Psoas muscle (tissue), 8 donors: ENCODE data around the gene APLN. TPM values are rescaled to one million over a fixed set of nuclear protein-coding genes. Genes with fewer than 3 reads are reported as not detected.

Source experiments
- ATAC-seq, 4 donors: fragments of 200-7000 bp; cut with Tn5 transposase; one replicate each; pipeline ENCODE4 v1.9.1; 2020; ENCODE audit warnings: moderate library complexity in 3 of 4, mild to moderate bottlenecking in 2 of 4
- DNase-seq, 2 donors: peaks; one replicate each; pipeline ENCODE4 v3.0.0-alpha.2; 2020
- H3K27ac ChIP-seq: fragments of 200-600 bp; one replicate; pipeline ENCODE4 v1.8.0; 2022
- H3K27me3 ChIP-seq, 3 donors: fragments of 200-600 bp in 1 of 3; one replicate each; pipeline versions ENCODE4 v1.6.1 to v1.8.0; 2013 to 2022; ENCODE audit warnings: low read length in 2 of 3, mild to moderate bottlenecking in 2 of 3, moderate library complexity in 1 of 3; ENCODE audit not compliant: insufficient read depth in 3 of 3
- H3K36me3 ChIP-seq, 2 donors: fragments of 200-600 bp in 1 of 2; one replicate each; pipeline versions ENCODE4 v1.6.1 to v1.8.0; 2013 to 2022; ENCODE audit warnings: low read depth in 1 of 2, mild to moderate bottlenecking in 1 of 2, moderate library complexity in 1 of 2; ENCODE audit not compliant: insufficient read depth in 1 of 2
- H3K4me1 ChIP-seq: fragments of 200-600 bp; one replicate; pipeline ENCODE4 v1.8.0; 2022
- H3K4me3 ChIP-seq: fragments of 200-600 bp; one replicate; pipeline ENCODE4 v1.8.0; 2022; ENCODE audit warnings: mild to moderate bottlenecking
- H3K9me3 ChIP-seq: fragments of 200-600 bp; one replicate; pipeline ENCODE4 v1.8.0; 2022
- CTCF ChIP-seq: fragments of 200-600 bp; IDR thresholded peaks from one replicate; pipeline ENCODE4 v1.8.0; 2022; ENCODE audit warnings: antibody characterized with exemption
- WGBS, 3 donors: extraction: QIAGEN DNeasy Blood & Tissue Kit; methylation state at CpG; one replicate each; pipeline versions ENCODE4 v1.1.6 to v1.1.7; 2013; 5-methylcytosine and 5-hydroxymethylcytosine counted together
- intact Hi-C, 2 donors: fragments of 100-400 bp; cut with DNase I; formaldehyde crosslinking; loops; one replicate each; pipeline versions ENCODE4 v1.11.0 to v1.14.2; 2022
- polyA plus RNA-seq, 3 donors: library from polyadenylated mRNA; stranded (reverse); fragments of 200-250 nt; gene quantifications; one replicate each; pipeline ENCODE4 v1.2.3, GENCODE V29; 2013
- total RNA-seq, 4 donors: library from RNA; stranded (reverse); fragmentation: NEBNext Ultra II Directional in 2 of 4; extraction: Animal tissue kit (Norgen Biotek cat#: 25700) in 2 of 4; gene quantifications; one replicate each; pipeline versions ENCODE4 v1.2.1 to v1.2.4, GENCODE V29; 2021 to 2023
- donor health status: healthy with polysubstance abuse.
- donor health status: DM: no; HTN: no; CAD: no; lungs with moderate emphysema.
- donor health status: Bipolar disorder and iron deficiency.
- donor health status: healthy.
- donor health status: DM: yes; HTN: yes; CAD: no.
- donor health status: DM: no; HTN: no; CAD: no.
- donor health status: DM: no; HTN: no; CAD: no.
- donor health status: DM: yes; HTN: yes; CAD: no.

Gene APLN
- total and polyA plus RNA-seq, 7 donors = 0.13 to 4.1 (median 0.86) TPM

GRCh38 chrX:129631849-129632248, 22.9 kb downstream of the APLN start:
- ATAC-seq = no peak
- Histone ChIP-seq H3K4me3 (no peak overlapping the region), H3K9me3 (no peaks in the 10 kb centered on the region), H3K4me1 (no peaks in the 10 kb centered on the region), H3K27ac (no peak overlapping the region), H3K27me3 (no peaks in the 10 kb centered on the region), H3K36me3 (no peaks in the 10 kb centered on the region)
- intact Hi-C loops = loop anchor here in 1 of 2 donors (10.0 kb wide), 1 partner anchor 213 kb away; the partner anchor contains the start of gene ZDHHC9
- no peak for TF ChIP-seq CTCF
- 90 to 98% (median 91%) methylated on average over 5 of the region's 5 CpGs for WGBS, 3 donors
- no peak for DNase-seq

- Histone ChIP-seq H3K4me1 (no peaks in the 10 kb centered on the region), H3K4me3 (no peak overlapping the region), H3K27ac (no peak overlapping the region), H3K36me3 (no peaks in the 10 kb centered on the region), H3K9me3 (no peaks in the 10 kb centered on the region), H3K27me3 (no peaks in the 10 kb centered on the region)
- intact Hi-C loops = loop anchor here in 1 of 2 donors (10.0 kb wide), 1 partner anchor 215 kb away; the partner anchor contains the start of gene ZDHHC9
- DNase-seq (peak in 1 of 2 donors; percentile 31), ATAC-seq (no peak)
- no peak for TF ChIP-seq CTCF
- WGBS, 3 donors = 41 to 54% (median 45%) methylated on average over 6 to 7 of the region's 7 CpGs
Measured at GRCh38 chrX:129629837-129630236, 24.9 kb downstream of the APLN start.

GRCh38 chrX:129626026-129626425, 28.7 kb downstream of the APLN start:
- no peaks in the 10 kb centered on the region for H3K4me1 ChIP-seq
- H3K36me3 ChIP-seq = no peaks in the 10 kb centered on the region
- no peak for DNase-seq
- no peak overlapping the region for H3K27ac ChIP-seq
- WGBS, 3 donors = 51 to 62% (median 61%) methylated on average over 3 of the region's 3 CpGs
- ATAC-seq = no peak
- no peak for TF ChIP-seq CTCF
- intact Hi-C loops = no loop called here
- no peaks in the 10 kb centered on the region for H3K9me3 ChIP-seq
- no peaks in the 10 kb centered on the region for H3K27me3 ChIP-seq
- H3K4me3 ChIP-seq = no peak overlapping the region

- 60 to 82% (median 75%) methylated on average over 6 to 10 of the region's 10 CpGs for WGBS, 3 donors
- Histone ChIP-seq H3K4me1 (no peaks in the 10 kb centered on the region), H3K9me3 (no peaks in the 10 kb centered on the region), H3K36me3 (no peaks in the 10 kb centered on the region), H3K4me3 (no peak overlapping the region), H3K27ac (no peak overlapping the region), H3K27me3 (no peaks in the 10 kb centered on the region)
- ATAC-seq = no peak
- DNase-seq = no peak
- intact Hi-C loops = no loop called here
- TF ChIP-seq CTCF = no peak
Measured at GRCh38 chrX:129622757-129623301, 31.9 kb downstream of the APLN start.

GRCh38 chrX:129618997-129619396, 35.8 kb downstream of the APLN start:
- ATAC-seq (peak; percentile 25 to 51 (median 48)), DNase-seq (no peak)
- intact Hi-C loops = no loop called here
- Histone ChIP-seq H3K27ac (no peak overlapping the region), H3K27me3 (no peaks in the 10 kb centered on the region), H3K4me1 (no peaks in the 10 kb centered on the region), H3K36me3 (no peaks in the 10 kb centered on the region), H3K4me3 (no peak overlapping the region), H3K9me3 (no peaks in the 10 kb centered on the region)
- TF ChIP-seq CTCF = no peak
- WGBS, 3 donors = 32 to 47% (median 35%) methylated on average over 4 of the region's 4 CpGs
